OCI-LY7 (cell line): Measurements from ENCODE around the gene HELZ. TPM values are rescaled to one million over a fixed set of nuclear protein-coding genes. Genes with fewer than 3 reads are reported as not detected.

Experiments
- BruUV-seq: library from RNA; stranded (reverse); fragments of 400-500 nt; replicated peaks from 2 replicates; lab custom pipeline; 2021; lab: Mats Ljungman, UMichigan
- CTCF ChIA-PET: fragments of 300-600 bp; sonication (Branson Sonifier 250); formaldehyde crosslinking; loops from one replicate; lab custom pipeline; 2022; ENCODE audit warnings: antibody characterized with exemption; ENCODE audit not compliant: unreplicated experiment; lab: Charles Lee
- POLR2A ChIA-PET: fragments of 300-600 bp; sonication (Branson Sonifier 250); formaldehyde crosslinking; loops from one replicate; lab custom pipeline; 2022; ENCODE audit warnings: antibody characterized with exemption; lab: Charles Lee
- DNase-seq: peaks from one replicate; pipeline ENCODE4 v3.0.0-alpha.2; 2015; ENCODE audit warnings: low spot score
- H2AFZ ChIP-seq: fragments of 200-600 bp; sonication (generic), shearing (Covaris generic); 2 replicates; pipeline ENCODE4 v1.6.1; 2014; ENCODE audit warnings: mild to moderate bottlenecking, antibody characterized with exemption, low read length, moderate library complexity
- H3K27ac ChIP-seq: fragments of 200-600 bp; sonication (generic); 2 replicates; pipeline ENCODE4 v1.5.1; 2014; ENCODE audit warnings: mixed run types, low read depth, mild to moderate bottlenecking, moderate library complexity, low read length, inconsistent platforms; ENCODE audit not compliant: poor library complexity, severe bottlenecking
- H3K36me3 ChIP-seq: fragments of 200-600 bp; sonication (generic); 2 replicates; pipeline ENCODE4 v1.6.1; 2014; ENCODE audit warnings: mild to moderate bottlenecking, antibody characterized with exemption, low read length, moderate library complexity, mixed read lengths; ENCODE audit not compliant: insufficient read depth
- H3K4me1 ChIP-seq: fragments of 200-600 bp; sonication (generic); 2 replicates; pipeline ENCODE4 v1.5.1; 2014; ENCODE audit warnings: mild to moderate bottlenecking, low read length; ENCODE audit not compliant: insufficient read depth, poor library complexity, severe bottlenecking
- H3K4me2 ChIP-seq: fragments of 200-600 bp; sonication (generic); 2 replicates; pipeline ENCODE4 v1.6.1; 2014; ENCODE audit warnings: mild to moderate bottlenecking, low read length
- H3K4me3 ChIP-seq: fragments of 200-600 bp; sonication (generic); 2 replicates; pipeline ENCODE4 v1.5.1; 2014; ENCODE audit warnings: mild to moderate bottlenecking, low read depth, low read length; ENCODE audit not compliant: poor library complexity, severe bottlenecking
- H3K79me2 ChIP-seq: fragments of 200-600 bp; sonication (generic); 2 replicates; pipeline ENCODE4 v1.6.1; 2016; ENCODE audit warnings: low read depth, mild to moderate bottlenecking, low read length, moderate library complexity, mixed read lengths; ENCODE audit not compliant: insufficient read depth
- H3K9me2 ChIP-seq: fragments of 200-600 bp; sonication (generic); 2 replicates; pipeline ENCODE4 v1.6.1; 2016; ENCODE audit warnings: mild to moderate bottlenecking, low read length, mixed read lengths; ENCODE audit not compliant: insufficient read depth
- H3K9me3 ChIP-seq: fragments of 200-600 bp; sonication (generic); 2 replicates; pipeline ENCODE4 v1.6.1; 2014; ENCODE audit warnings: mild to moderate bottlenecking, mixed run types, low read length, mixed read lengths
- H4K20me1 ChIP-seq: fragments of 200-600 bp; sonication (generic); 2 replicates; pipeline ENCODE4 v1.6.1; 2014; ENCODE audit warnings: mild to moderate bottlenecking, antibody characterized with exemption, low read length, moderate library complexity, mixed read lengths; ENCODE audit not compliant: insufficient read depth
- EZH2phosphoT487 ChIP-seq: fragments of 200-600 bp; sonication (generic); IDR thresholded peaks from 2 replicates; pipeline ENCODE4 v1.6.1; 2018; ENCODE audit warnings: low read depth, borderline replicate concordance, mild to moderate bottlenecking, mixed run types, antibody characterized with exemption, low read length, moderate library complexity, mixed read lengths
- intact Hi-C: fragments of 100-400 bp; cut with micrococcal nuclease; formaldehyde crosslinking; loops from one replicate; pipeline ENCODE4 v1.10.0; 2022; ENCODE audit not compliant: unreplicated experiment
- total RNA-seq, 2 experiments: library from RNA; depleted of rRNA in 1 of 2; stranded (reverse); fragments of >200 nt in 1 of 2; shearing (Covaris generic) in 1 of 2; gene quantifications; 2 replicates each; pipeline ENCODE4 v1.2.3, GENCODE V29; 2014 to 2022
- TF ChIP-seq, protein P1 (sequence below): fragments of 200-600 bp; sonication (generic); conservative IDR thresholded peaks from 2 replicates; pipeline ENCODE4 v1.5.1; 2014; ENCODE audit warnings: mild to moderate bottlenecking, antibody characterized with exemption, low read length, moderate library complexity, mixed read lengths

Gene HELZ
- total RNA-seq, 2 experiments from 2014 or later, result 33.9 to 58.9 TPM

DNA sequence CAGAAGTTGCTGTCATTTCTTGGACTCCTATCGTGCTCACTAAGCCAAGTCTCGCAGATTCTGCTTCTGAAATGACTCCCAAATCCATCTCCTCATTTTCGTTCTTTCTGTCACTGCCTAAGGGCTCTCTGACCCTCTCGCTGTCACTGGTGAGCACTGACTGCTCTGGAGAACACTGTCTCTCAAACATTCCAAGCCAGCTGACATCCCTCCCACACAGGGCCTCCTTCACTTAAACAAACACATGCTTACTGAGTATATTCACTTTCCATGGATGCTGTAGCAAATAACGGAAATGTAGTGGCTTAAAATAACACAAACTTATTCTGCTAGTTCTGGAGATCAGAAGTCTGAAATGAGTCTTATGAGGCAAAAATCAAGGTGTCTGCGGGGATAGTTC lies 181.9 kb downstream of the HELZ start:
- H3K27ac ChIP-seq, result no peak overlapping the region
- no peaks in the 10 kb centered on the region for H4K20me1 ChIP-seq
- TF ChIP-seq EZH2phosphoT487, result no peak
- H3K9me2 ChIP-seq, result no peaks in the 10 kb centered on the region
- no peak overlapping the region for H3K4me2 ChIP-seq
- ChIA-PET POLR2A (interaction anchor here (0.7 kb wide), 1 partner anchor 872 kb away, joined by 4 read pairs; no protein-coding TSS in a partner anchor), CTCF (no interaction called here)
- no peaks in the 10 kb centered on the region for H3K9me3 ChIP-seq
- H3K79me2 ChIP-seq, result no peaks in the 10 kb centered on the region
- H3K4me1 ChIP-seq, result no peaks in the 10 kb centered on the region
- no peak for DNase-seq
- no peaks in the 10 kb centered on the region for H3K36me3 ChIP-seq
- intact Hi-C loops, result no loop called here
- BruUV-seq, result no TSS peak
- no peak overlapping the region for H3K4me3 ChIP-seq
- no peak overlapping the region for H2AFZ ChIP-seq

DNA sequence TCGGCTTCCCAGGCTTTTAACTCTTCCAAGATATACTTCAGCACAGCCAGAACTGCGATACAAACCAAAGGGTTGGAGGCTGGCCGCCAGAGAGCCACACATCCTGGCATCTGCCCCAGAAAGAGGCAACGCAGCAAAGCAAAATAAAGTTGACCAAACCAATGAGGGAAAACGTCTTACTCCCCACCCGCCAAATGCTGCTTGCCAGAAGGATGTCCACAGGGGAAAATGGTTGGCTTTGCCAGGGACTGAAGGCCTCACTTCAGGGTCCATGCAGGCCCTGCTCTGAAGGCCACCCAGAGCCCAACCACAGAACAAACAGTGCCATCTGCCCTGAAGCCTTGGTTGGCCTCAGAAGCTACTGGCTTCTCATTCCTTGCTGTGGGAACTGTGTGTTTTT lies 185.6 kb downstream of the HELZ start:
- intact Hi-C loops, result no loop called here
- Histone ChIP-seq H3K9me3 (no peaks in the 10 kb centered on the region), H3K4me2 (no peak overlapping the region), H3K4me3 (no peak overlapping the region), H3K36me3 (no peaks in the 10 kb centered on the region), H3K27ac (no peak overlapping the region), H3K4me1 (peaks cover 13% of the 10 kb centered on the region), H3K9me2 (no peaks in the 10 kb centered on the region), H4K20me1 (no peaks in the 10 kb centered on the region), H3K79me2 (no peaks in the 10 kb centered on the region), H2AFZ (no peak overlapping the region)
- no TSS peak for BruUV-seq
- ChIA-PET POLR2A (no interaction called here), CTCF (no interaction called here)
- TF ChIP-seq, protein P1, sequence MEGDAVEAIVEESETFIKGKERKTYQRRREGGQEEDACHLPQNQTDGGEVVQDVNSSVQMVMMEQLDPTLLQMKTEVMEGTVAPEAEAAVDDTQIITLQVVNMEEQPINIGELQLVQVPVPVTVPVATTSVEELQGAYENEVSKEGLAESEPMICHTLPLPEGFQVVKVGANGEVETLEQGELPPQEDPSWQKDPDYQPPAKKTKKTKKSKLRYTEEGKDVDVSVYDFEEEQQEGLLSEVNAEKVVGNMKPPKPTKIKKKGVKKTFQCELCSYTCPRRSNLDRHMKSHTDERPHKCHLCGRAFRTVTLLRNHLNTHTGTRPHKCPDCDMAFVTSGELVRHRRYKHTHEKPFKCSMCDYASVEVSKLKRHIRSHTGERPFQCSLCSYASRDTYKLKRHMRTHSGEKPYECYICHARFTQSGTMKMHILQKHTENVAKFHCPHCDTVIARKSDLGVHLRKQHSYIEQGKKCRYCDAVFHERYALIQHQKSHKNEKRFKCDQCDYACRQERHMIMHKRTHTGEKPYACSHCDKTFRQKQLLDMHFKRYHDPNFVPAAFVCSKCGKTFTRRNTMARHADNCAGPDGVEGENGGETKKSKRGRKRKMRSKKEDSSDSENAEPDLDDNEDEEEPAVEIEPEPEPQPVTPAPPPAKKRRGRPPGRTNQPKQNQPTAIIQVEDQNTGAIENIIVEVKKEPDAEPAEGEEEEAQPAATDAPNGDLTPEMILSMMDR, result no peak
- no peak for TF ChIP-seq EZH2phosphoT487
- no peak for DNase-seq

DNA sequence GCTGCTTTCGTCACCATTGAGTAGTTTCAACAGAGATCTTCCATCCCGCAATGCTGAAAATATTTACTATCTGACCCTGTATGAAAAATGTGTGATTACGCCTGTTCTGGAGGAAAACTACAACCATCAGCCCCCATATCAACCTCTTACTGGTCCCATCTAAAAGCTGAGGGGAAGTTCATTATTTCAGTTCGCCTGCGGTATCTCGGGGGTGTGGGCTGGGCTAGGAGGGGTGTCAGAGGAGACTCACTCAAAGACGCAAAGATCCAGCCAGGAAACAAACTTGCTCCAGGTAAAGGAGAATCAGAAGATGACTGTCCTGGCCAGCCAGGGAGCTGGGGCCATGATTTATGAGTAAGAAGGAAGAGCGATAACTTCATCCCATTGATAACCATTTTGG lies 187.0 kb downstream of the HELZ start:
- H3K4me1 ChIP-seq, result peaks cover 13% of the 10 kb centered on the region
- no peaks in the 10 kb centered on the region for H3K9me3 ChIP-seq
- H3K9me2 ChIP-seq, result no peaks in the 10 kb centered on the region
- DNase-seq, result no peak
- H3K4me3 ChIP-seq, result no peak overlapping the region
- ChIA-PET POLR2A (interaction anchor here (0.6 to 0.7 kb wide), 2 partner anchors 10 to 98 kb away, joined by 3 read pairs; no protein-coding TSS in a partner anchor), CTCF (no interaction called here)
- TF ChIP-seq, protein P1, result no peak
- no peak for TF ChIP-seq EZH2phosphoT487
- no peak overlapping the region for H3K27ac ChIP-seq
- no peaks in the 10 kb centered on the region for H4K20me1 ChIP-seq
- H2AFZ ChIP-seq, result no peak overlapping the region
- no peaks in the 10 kb centered on the region for H3K36me3 ChIP-seq
- no TSS peak for BruUV-seq
- H3K4me2 ChIP-seq, result no peak overlapping the region
- no peaks in the 10 kb centered on the region for H3K79me2 ChIP-seq
- intact Hi-C loops, result no loop called here
